GM19351 (cell line): ENCODE results near the gene CYS1.
"Not testable (repeated sequence)": the region's sequence is repeated elsewhere in the genome, so short reads cannot be mapped to it uniquely, and the experiment has no call there.

Experiments
- ATAC-seq: cut with Tn5 transposase; IDR thresholded peaks from one replicate; pipeline ENCODE4 v1.9.1; 2021; ENCODE audit warnings: mild to moderate bottlenecking, moderate library complexity; ENCODE audit not compliant: unreplicated experiment

The CYS1 gene

DNA sequence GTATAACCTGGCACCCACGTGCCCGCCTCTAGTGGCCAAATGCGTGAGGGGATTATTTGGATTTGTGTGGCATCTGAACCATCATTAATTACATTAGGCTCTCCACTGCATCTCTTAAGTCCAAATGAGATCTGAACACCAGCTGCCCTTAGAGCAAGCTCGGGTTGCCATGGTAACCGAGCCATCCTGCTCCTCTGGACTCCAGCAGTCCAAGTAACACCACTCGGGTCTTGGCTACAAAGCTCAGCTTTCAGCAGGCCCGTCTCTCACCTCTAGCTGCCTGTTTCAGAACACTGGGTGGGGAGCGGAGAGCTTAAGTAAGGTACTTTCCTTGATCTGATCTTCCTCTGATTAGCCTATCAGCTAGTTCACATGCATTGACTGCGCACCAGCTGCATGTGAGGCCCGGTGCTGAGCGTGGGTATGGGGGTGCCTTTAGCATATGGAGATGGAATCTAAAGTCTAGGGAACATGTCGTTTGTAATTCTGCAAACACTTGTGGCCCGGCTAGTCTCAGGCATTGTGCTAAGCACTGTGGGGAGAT lies 14.1 kb upstream of the CYS1 start:
- no peak for ATAC-seq

DNA sequence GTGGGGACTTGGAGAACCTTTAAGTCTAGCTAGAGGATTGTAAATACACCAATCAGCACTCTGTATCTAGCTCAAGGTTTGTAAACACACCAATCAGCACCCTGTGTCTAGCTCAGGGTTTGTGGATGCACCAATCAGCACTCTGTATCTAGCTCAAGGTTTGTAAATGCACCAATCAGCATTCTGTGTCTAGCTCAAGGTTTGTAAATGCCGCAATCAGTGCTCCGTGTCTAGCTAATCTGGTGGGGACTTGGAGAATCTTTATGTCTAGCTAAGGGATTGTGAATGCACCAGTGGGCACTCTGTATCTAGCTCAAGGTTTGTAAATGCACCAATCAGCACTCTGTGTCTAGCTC lies 11.7 kb upstream of the CYS1 start:
- not testable (repeated sequence) for ATAC-seq

DNA sequence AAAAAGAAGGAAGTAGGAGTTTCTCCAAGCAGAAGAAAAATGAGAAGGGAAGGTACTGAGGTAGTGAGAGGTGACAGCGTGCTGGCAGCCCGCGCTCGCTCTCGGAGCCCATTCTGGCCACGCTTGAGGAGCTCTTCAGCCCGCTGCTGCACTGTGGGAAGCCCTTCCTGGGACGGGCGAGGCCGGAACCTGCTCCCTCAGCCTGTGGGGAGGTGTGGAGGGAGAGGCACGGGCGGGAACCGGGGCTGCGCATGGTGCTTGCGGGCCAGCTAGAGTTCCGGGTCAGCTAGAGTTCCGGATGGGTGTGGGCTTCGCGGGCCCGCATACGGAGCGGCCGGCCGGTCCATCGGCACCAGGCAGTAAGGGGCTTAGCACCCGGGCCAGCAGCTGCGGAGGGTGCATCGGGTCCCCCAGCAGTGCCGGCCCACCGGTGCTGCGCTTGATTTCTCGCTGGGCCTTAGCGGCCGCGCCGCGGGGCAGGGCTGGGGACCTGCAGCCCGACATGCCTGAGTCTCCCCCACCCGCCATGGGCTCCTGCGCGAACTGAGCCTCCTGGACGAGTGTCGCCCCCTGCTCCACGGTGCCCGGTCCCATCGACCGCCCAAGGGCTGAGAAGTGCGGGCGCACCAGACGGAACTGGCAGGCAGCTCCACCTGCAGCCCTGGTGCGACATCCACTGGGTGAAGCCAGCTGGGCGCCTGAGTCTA lies 11.1 kb upstream of the CYS1 start:
- no peak for ATAC-seq

DNA sequence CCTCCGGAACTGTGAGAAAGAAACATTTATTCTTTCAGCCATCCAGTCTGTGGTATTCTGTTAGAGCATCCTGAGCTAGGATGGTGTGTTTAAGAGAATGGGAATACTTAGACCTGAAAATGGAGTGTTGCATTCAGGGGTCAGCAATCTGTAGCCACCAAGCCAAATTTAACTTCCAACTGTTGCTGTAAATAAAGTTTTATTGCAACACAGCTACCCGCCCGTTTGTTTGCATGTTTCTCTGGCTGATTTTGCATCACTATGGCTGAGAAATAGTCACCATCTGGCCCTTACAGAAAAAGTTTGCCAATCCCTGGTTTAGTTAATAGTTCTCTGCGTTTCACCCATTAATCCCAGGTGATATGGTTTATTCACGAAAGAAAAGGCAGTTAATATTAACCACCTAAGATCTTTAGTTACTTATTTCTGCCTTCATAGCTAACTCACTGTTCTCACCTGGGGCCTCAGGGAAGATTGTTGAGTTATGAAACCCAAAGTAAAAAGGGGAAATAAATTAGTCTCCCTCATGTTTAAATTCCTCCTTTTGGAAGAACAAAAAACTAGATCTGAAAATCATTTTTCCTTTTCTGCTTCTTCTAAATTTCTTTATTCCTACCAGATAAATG lies 9.5 kb upstream of the CYS1 start:
- no peak for ATAC-seq

DNA sequence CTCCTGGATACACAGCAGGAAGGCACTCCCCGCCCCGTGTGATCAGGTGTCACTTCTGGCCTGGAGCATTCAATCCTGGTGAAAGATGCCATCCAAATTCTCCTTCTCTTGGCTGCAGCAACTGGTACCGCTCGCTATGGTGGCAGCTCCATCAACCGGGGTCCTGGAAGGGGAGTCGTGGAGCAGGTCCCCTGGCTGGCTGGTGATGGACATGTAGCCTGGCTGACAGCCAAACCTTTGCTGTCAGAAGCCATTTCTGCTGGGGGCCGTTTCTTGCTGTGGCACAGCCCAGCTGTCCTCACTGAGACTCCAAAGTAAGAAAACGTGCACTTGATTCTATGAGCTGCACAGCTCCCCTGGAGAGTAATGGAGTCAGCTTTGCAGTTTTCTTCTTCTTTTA lies 7.1 kb upstream of the CYS1 start:
- ATAC-seq: no peak

DNA sequence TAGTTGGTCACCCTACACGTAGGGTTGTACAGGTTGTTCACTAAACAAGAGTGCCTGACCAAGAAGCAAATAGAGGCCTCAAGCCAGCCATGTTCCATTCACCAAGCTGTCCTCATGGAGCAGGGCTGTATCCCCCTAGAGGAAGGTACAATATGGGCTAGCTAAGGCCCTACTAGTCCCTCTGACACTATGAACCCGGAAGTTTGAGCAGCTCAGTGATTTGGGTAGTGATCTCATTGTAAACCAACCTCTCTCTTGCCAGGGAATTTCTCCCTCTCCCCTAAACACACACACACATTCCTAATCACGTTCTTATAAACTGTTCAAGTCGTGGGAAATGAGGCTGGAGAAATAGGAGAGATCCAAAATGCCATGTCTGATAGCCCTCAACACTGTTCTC lies 6.7 kb upstream of the CYS1 start:
- no peak for ATAC-seq

DNA sequence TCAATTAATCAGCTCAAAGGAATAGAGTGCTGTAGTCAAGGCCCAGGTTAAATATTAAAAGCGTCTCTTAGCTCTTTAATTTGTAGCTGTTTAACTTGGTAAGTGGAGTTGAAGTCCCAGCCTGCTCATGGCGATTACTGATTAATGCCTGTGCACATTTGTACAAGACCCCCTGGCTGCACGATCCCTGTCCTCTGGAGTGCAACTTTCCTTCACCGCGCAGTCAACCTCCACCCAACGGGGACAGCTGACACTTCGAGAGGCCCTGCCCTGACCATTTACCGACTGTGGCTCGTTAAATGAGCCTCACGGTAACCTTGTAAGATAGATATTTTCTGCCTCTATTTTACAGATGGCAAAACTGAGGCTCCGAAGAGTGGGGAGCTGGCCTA lies 5.5 kb upstream of the CYS1 start:
- ATAC-seq: no peak

DNA sequence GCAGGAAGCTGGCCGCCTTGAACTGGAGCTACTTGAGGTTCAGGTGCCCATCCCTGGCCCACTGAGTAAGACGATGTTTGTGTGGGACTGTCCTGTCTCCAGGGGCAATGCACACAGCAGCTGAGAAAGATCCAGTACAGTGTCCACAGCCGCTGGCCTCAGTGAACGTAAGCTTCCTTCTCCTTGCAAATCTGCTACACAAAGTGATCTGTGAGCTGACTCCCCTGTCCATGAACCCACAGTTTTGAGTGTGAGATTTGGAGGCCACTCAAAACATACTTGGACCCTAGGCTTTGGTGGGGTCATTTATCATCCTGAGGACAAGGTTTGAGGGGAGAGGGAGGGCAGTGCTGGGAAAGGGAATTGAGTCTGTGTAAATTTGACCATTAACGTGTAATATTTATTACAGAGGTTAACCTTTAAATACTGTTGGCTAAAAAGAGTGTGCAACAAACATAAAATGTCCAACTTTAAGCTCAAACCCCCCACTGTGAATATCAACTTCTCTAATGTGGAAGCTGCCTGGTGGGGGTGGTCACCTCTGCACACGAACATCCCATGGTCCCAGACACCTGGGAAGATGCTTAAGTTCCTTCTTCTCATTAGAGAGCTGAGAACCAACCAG lies 4.9 kb upstream of the CYS1 start:
- no peak for ATAC-seq

DNA sequence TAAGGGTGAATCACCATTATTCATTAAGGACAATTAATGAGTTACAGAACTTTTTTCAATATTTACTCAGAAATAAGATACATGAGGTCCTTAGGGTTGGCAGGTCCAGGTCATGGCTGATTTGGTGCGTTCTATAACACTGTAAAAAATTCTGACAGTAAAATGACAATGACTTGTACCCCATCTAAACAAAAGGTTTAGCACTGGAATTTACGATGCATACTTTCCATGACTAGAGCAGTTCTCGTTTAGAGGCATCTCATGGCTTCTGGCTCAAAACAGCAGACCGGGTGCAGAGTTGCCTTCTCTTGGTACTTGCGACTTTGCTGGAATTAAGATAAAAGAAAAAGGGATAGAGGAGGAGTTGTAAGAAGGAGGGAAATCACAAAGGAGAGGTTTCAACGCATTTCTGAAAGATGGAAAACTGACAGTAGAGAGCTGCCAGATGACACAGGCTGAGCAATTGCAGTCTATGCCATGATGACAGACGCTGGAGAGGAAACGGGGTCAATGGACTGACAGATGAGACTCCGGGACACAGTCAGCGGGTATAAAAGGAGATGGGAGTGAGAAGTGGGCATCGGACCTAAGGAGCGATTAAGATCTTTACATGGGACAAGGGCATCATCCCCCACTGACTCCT lies 4.1 kb upstream of the CYS1 start:
- ATAC-seq: no peak

DNA sequence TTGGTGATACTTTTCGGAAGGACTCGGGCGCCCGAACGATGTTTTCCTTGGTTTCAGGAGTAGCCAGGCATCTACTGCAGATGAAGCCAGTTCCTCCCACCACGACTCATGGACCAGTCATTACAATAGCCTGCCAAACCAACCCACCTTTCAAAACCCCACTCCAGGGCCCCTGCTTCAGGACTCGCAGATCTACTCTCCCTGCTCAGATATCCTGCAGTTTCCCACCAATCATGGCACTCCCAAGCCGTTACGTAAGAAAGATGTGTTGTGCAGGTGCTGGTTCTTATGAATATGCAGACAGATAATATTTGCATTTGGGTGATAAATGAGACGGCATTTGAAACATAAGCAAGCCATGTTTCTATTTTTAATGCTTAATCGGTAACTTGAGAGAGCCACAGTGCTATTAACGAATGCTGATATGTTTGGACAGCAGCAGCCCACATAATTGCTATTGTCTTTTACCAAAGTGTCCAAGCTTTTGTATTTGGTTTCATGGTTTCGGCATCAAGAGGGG lies 3.5 kb upstream of the CYS1 start:
- no peak for ATAC-seq

DNA sequence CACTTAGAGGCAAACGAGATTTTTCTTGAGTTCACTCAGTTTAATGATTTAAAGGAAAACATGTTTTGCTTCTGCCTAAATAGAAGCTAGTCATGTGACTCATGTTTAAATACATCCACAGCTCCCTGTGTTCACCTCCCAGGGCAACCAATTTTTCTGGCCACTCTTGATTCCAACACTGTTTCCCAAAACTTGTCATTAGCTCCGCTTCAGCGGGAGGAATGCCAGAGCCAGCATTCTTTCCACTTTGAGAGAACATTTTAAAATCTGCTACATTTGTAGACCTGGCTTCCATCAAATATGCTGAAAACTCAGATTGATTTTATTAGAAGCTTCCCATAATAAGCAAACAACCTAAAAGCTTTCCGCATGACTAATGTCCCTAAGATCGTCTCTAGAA lies 2.8 kb upstream of the CYS1 start:
- ATAC-seq: no peak

DNA sequence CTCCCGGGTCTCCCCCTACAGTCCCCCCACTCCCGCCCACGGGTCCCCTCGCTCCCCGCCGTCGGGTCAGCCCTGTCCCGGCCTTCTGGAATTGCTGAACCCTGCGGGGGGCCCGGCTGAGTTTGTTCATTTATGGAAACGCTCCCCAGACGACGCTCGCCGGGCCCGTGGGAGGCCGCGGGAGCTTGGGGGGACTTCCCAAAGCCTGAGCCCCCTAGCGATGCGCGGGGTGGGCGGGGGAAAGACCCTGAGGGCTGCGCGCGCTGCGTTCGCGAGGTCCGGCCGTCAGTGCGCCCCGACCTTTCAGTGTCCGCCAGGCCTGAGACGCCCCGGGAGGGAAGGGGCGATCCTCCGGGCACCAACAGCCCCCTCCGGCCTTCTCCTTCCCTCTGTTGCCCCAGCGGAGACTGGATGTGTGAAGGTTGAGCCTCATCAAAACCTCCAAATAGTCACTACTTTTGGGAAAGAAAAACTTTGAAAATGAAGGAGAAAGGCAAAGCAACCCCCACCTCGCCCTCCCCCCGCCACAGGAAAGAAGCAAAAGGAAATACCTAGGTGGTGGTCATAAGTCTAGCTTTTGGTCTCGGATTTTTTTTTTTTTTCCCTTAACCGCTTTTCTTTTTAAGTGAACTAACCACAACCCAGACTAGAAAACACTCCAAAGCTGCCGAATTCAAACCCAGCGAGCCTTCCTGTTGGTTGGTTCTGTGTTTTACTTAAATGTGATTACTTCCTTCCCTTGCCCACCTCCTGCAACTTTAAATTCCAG lies 509 bp upstream of the CYS1 start:
- ATAC-seq: no peak

DNA sequence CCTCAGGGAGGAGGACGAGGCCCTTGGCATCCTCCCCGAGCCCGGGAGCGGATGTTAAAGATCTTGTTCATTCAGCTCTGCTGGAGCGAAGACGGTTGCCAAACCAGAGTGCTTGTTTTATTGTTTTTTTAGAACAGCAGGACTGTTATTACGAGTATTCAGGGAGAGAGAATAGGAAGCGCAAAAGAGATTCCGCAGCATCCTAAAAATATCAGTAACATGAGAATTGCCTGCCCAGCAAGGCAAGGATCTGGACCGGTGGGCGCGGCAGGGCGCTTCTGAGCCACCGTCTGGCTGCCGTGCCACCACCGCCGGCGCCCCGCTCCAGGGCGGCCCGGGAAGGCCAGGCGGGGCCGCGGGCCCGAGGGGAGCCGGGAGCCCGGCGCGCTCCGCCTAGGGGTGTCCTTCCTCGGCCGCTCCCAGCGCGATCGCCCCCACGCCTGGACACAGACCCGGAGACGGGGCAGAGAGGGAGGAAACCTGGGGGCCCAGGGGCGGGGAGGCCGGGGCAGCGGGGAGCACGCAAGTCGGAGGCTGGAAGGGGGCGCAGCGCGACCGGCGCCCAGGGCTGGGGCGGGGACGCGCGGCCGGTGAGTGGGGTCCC lies 843 bp downstream of the CYS1 start:
- no peak for ATAC-seq

DNA sequence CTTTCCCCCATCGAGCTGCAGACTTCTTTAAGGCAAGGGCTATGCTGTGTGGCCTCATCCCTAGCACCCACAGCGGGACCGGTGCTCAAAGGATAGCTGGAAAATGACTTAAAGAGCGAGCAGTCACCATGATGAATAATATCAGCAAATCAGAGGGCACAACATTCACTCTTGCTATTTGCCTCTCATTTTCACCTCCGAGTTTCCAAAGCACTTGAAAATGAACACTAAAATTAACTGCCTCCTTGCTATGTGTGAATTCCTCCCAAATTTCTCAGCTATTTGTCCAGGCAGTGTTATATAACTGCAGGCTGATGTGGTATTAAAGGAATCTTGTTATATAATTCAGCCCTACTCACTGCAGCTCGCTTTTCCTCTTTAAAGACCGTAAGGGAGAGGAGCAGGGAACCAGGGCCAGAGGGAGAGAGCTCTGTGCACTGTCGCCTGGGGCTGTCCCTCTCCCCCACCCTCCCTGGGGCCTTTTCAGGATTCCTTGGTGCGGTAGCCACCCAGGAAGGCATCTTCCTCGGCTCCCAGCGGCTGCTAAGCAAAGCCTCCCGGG lies 1.4 kb downstream of the CYS1 start:
- ATAC-seq: no peak

DNA sequence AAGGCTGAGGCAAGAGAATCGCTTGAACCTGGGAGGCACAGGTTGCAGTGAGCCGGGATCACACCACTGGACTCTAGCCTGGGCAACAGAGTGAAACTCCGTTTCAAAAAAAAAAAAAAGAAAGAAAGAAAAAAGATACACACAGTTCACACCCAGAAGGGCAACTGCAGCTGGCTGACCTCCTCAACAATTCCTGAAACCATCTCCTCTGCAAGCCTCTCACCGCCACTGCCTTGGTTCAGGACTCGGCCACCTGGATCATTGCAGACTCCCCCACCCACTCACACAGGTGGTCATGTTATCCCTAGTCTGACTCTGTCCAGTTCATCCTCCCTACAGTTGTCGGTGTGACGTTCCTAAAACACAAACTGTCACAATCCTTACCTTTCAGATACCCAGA lies 2.2 kb downstream of the CYS1 start:
- ATAC-seq: no peak

DNA sequence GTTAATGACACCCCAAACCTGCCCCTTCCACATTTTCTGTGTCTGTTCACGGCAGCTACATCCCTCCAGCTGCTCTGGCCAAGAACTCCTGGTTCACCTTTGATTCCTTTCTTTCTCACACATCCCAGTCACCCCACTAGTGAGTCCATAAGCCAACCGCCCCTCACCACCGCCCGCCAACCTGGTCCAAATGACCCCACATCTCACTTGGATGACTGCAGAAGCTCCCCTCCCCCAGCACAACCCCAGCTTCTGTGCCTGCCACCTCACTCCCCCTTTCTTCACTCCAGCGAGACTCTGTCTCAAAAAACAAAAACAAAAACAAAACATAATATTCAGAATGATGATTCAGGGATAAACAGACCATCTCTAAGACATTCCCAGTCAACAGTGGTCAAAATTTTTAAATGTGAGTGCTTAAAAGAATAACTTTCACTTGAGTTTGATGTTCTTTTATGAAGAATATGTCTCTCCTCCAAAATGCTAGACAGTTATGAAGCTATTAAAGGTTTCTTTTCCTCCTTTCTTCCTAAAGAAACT lies 3.2 kb downstream of the CYS1 start:
- ATAC-seq: no peak

DNA sequence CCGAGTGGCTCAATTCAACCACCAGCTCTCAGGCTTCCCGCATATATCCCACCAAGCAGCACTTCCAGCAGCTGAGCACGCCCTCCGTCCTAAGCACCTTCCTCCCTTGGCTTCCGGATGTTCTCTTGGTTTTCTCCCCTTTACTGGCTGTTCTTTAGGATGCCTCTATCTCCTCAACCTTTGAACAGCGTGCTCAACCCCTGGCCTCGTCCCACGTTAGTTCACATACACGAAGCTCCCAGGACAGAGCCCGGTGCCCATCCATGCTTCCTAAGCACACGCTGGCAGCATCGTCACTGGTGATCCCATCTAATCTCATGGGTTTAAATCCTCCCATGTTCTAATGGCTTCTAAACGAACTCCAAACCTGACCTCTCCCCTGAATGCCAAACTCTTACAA lies 3.7 kb downstream of the CYS1 start:
- no peak for ATAC-seq

DNA sequence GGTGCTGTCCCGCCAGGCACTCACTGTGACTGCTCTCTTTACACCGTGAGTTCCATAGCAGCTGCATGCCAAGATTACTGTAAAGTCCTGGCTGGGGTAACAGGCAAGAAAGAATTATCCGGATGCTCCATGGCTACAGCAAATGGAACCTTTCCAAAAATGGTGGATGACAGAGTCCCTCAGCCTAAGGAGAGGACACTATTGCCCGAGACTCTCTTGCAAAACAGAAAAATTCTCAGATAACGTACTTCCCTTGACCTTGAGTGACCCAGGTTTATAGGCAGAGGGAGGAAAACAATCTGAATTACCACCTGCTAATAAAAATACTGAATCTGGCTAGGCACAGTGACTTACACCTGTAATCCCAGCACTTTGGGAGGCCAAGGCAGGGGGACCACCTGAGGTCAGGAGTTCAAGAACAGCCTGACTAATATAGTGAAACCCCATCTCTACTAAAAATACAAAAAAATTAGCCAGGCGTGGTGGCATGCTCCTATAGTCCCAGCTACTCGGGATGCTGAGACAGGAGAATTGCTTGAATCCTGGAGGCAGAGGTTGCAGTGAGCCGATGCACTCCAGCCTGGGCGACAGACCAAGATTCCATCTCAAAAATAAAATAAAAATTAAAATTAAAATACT lies 4.5 kb downstream of the CYS1 start:
- ATAC-seq: no peak

DNA sequence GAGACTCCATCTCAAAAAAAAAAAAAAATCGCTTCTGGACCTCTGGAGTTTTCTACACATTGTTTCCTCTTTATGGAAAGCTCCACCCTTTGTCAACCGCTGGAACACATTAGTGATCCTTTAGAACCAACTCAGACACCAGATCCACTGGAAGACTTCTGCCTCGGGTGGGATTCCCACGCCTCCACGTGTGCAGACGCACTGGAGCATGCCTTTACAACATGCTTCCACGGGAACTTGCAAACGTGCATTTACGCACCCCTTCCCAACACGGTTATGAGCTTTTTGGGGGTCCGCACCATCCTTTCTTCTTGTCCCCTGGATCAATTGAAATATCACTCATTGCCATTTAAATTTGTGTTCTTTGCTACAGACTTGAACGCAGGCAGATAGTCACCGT lies 5.1 kb downstream of the CYS1 start:
- ATAC-seq: no peak
